Measurements from ENCODE around the gene CNOT8.
"Not testable (repeated sequence)": the region's sequence is repeated elsewhere in the genome, so short reads cannot be mapped to it uniquely, and the experiment has no call there.

The CNOT8 gene

GRCh38 chr5:154858297-154858971, at the start of gene CNOT8:
Gene CNOT8, plus strand, starts transcription at chr5:154858627. Its CDS starts 4,652 bp downstream, at chr5:154863279.
- DNase-seq (ENCODE audit: low read depth) = peak; percentile 95

- DNase-seq (ENCODE audit: low read depth) = no peak
Measured at GRCh38 chr5:154811239-154811638, 47.2 kb upstream of the CNOT8 start.

- DNase-seq (ENCODE audit: low read depth) = peak; percentile 27
Measured at GRCh38 chr5:154811653-154812465, 46.6 kb upstream of the CNOT8 start.

- DNase-seq (ENCODE audit: low read depth) = no peak
Measured at GRCh38 chr5:154813158-154813557, 45.3 kb upstream of the CNOT8 start.

GRCh38 chr5:154813736-154814135, 44.7 kb upstream of the CNOT8 start:
- no peak for DNase-seq (ENCODE audit: low read depth)

GRCh38 chr5:154815025-154815424, 43.4 kb upstream of the CNOT8 start:
- DNase-seq (ENCODE audit: low read depth) = no peak

GRCh38 chr5:154815684-154816247, 42.7 kb upstream of the CNOT8 start:
- DNase-seq (ENCODE audit: low read depth) = no peak

- no peak for DNase-seq (ENCODE audit: low read depth)
Measured at GRCh38 chr5:154816891-154817492, 41.4 kb upstream of the CNOT8 start.

- DNase-seq (ENCODE audit: low read depth) = no peak
Measured at GRCh38 chr5:154817815-154818214, 40.6 kb upstream of the CNOT8 start.

- no peak for DNase-seq (ENCODE audit: low read depth)
Measured at GRCh38 chr5:154818471-154819116, 39.8 kb upstream of the CNOT8 start.

GRCh38 chr5:154819546-154819945, 38.9 kb upstream of the CNOT8 start:
- DNase-seq (ENCODE audit: low read depth) = no peak

- no peak for DNase-seq (ENCODE audit: low read depth)
Measured at GRCh38 chr5:154820383-154820782, 38.0 kb upstream of the CNOT8 start.

- DNase-seq (ENCODE audit: low read depth) = not testable (repeated sequence)
Measured at GRCh38 chr5:154822896-154823295, 35.5 kb upstream of the CNOT8 start.

- DNase-seq (ENCODE audit: low read depth) = no peak
Measured at GRCh38 chr5:154823605-154824004, 34.8 kb upstream of the CNOT8 start.

- DNase-seq (ENCODE audit: low read depth) = no peak
Measured at GRCh38 chr5:154824070-154824469, 34.4 kb upstream of the CNOT8 start.

- DNase-seq (ENCODE audit: low read depth) = no peak
Measured at GRCh38 chr5:154829181-154829588, 29.2 kb upstream of the CNOT8 start.

GRCh38 chr5:154829589-154830218, 28.7 kb upstream of the CNOT8 start:
- DNase-seq (ENCODE audit: low read depth) = no peak

GRCh38 chr5:154830219-154830595, 28.2 kb upstream of the CNOT8 start:
- DNase-seq (ENCODE audit: low read depth) = no peak

- no peak for DNase-seq (ENCODE audit: low read depth)
Measured at GRCh38 chr5:154830596-154830995, 27.8 kb upstream of the CNOT8 start.

GRCh38 chr5:154831451-154831850, 27.0 kb upstream of the CNOT8 start:
- DNase-seq (ENCODE audit: low read depth) = no peak

- DNase-seq (ENCODE audit: low read depth) = not testable (repeated sequence)
Measured at GRCh38 chr5:154832804-154833203, 25.6 kb upstream of the CNOT8 start.

- no peak for DNase-seq (ENCODE audit: low read depth)
Measured at GRCh38 chr5:154834053-154834452, 24.4 kb upstream of the CNOT8 start.
